Measurements from ENCODE around the gene S100A8.

Gene S100A8

GRCh38 chr1:153362187-153362775 lies 28.6 kb downstream of the S100A8 start:
- DNase-seq (ENCODE audit: low read depth): no peak

- no peak for DNase-seq (ENCODE audit: low read depth)
These were observed 29.3 kb downstream of the S100A8 start for GRCh38 chr1:153361480-153362109.

- no peak for DNase-seq (ENCODE audit: low read depth)
These were observed 30.0 kb downstream of the S100A8 start for GRCh38 chr1:153360592-153361479.

- no peak for DNase-seq (ENCODE audit: low read depth)
These were observed 30.7 kb downstream of the S100A8 start for GRCh38 chr1:153360190-153360589.

GRCh38 chr1:153359241-153359640 lies 31.6 kb downstream of the S100A8 start:
- DNase-seq (ENCODE audit: low read depth): no peak

GRCh38 chr1:153358691-153358975 lies 32.2 kb downstream of the S100A8 start:
- DNase-seq (ENCODE audit: low read depth): no peak

GRCh38 chr1:153357853-153358690 lies 32.8 kb downstream of the S100A8 start, which contains the start of gene S100A9:
TSS of gene S100A9 (plus strand) at chr1:153357854. CDS start at chr1:153358284, 430 bp downstream.
- DNase-seq (ENCODE audit: low read depth): no peak

- DNase-seq (ENCODE audit: low read depth): no peak
These were observed 33.6 kb downstream of the S100A8 start for GRCh38 chr1:153357076-153357852.

GRCh38 chr1:153356392-153357075 lies 34.3 kb downstream of the S100A8 start:
- DNase-seq (ENCODE audit: low read depth): no peak

- peak; percentile 47 for DNase-seq (ENCODE audit: low read depth)
These were observed 35.3 kb downstream of the S100A8 start for GRCh38 chr1:153355445-153356071.

GRCh38 chr1:153354515-153355193 lies 36.2 kb downstream of the S100A8 start:
- no peak for DNase-seq (ENCODE audit: low read depth)

- DNase-seq (ENCODE audit: low read depth): no peak
These were observed 37.5 kb downstream of the S100A8 start for GRCh38 chr1:153353226-153353947.

GRCh38 chr1:153352523-153352922 lies 38.4 kb downstream of the S100A8 start:
- DNase-seq (ENCODE audit: low read depth): peak; percentile 41

- no peak for DNase-seq (ENCODE audit: low read depth)
These were observed 40.4 kb downstream of the S100A8 start for GRCh38 chr1:153350321-153350957.

GRCh38 chr1:153349363-153350320 lies 41.2 kb downstream of the S100A8 start:
- no peak for DNase-seq (ENCODE audit: low read depth)

- no peak for DNase-seq (ENCODE audit: low read depth)
These were observed 42.1 kb downstream of the S100A8 start, which contains the start of gene PGLYRP4 for GRCh38 chr1:153348511-153349362. TSS of gene PGLYRP4 (minus strand) at chr1:153348841. CDS start at chr1:153347932, 909 bp downstream.

Measured in activated T-cell treated with anti-CD3 and anti-CD28 coated beads for 48 hours (primary cell).